GM12878 (cell line): ENCODE data around the gene C4orf51. TPM values are rescaled to one million over a fixed set of nuclear protein-coding genes. Genes with fewer than 3 reads are reported as not detected.

Experiments
- ATAC-seq: fragments of 200-7000 bp; cut with Tn5 transposase; 3 replicates; pipeline ENCODE4 v1.9.1; 2020; ENCODE audit warnings: mild to moderate bottlenecking, moderate library complexity
- BruUV-seq: library from RNA; stranded (reverse); fragments of 400-500 nt; replicated peaks from 2 replicates; lab custom pipeline; 2021; lab: Mats Ljungman, UMichigan
- CTCF ChIA-PET: fragments of 300-600 bp; sonication (Branson Sonifier 250); formaldehyde crosslinking; extraction: SDS; loops from one replicate; lab custom pipeline; 2021; ENCODE audit warnings: inconsistent platforms; lab: Yijun Ruan, JAX
- POLR2A ChIA-PET: fragments of 350-600 bp; formaldehyde crosslinking; extraction: SDS; loops from one replicate; lab custom pipeline; 2021; ENCODE audit warnings: inconsistent platforms; lab: Charles Lee
- RAD21 ChIA-PET: fragments of 300-600 bp; sonication (Branson Sonifier 250); formaldehyde crosslinking; loops from one replicate; lab custom pipeline; 2023; ENCODE audit warnings: antibody characterized with exemption; ENCODE audit not compliant: unreplicated experiment; lab: Charles Lee
- SMC1A ChIA-PET: fragments of 300-600 bp; sonication (Branson Sonifier 250); formaldehyde crosslinking; loops from one replicate; lab custom pipeline; 2023; ENCODE audit not compliant: unreplicated experiment, uncharacterized antibody; lab: Charles Lee
- DNase-seq: peaks from one replicate; pipeline ENCODE4 v3.0.0-alpha.2; 2011; ENCODE audit warnings: low read depth, low spot score
- FAIRE-seq: peaks from 3 replicates; lab custom pipeline; 2011; peaks lifted over from hg19 to GRCh38; lab: Jason Lieb, UNC
- H2AFZ ChIP-seq: 2 replicates; pipeline ENCODE4 v1.6.0; 2011; ENCODE audit warnings: low read depth, low read length, control low read depth; ENCODE audit not compliant: control insufficient read depth
- H3K27ac ChIP-seq: 2 replicates; pipeline ENCODE4 v1.5.1; 2011; ENCODE audit warnings: control low read depth; ENCODE audit not compliant: control insufficient read depth, insufficient read depth
- H3K27me3 ChIP-seq, 2 experiments: replicated peaks in 1 of 2; 2 replicates each; pipeline versions ENCODE4 v1.6.0 to v1.6.1; 2011; ENCODE audit warnings: low read length in 1 of 2; ENCODE audit not compliant: control insufficient read depth in 2 of 2, insufficient read depth in 2 of 2
- H3K36me3 ChIP-seq, 2 experiments: 2 replicates each; pipeline ENCODE4 v1.5.1; 2011; ENCODE audit warnings: low read length in 1 of 2; ENCODE audit not compliant: control insufficient read depth in 2 of 2, insufficient read depth in 2 of 2
- H3K4me1 ChIP-seq: 2 replicates; pipeline ENCODE4 v1.6.1; 2011; ENCODE audit warnings: mild to moderate bottlenecking, low read length, moderate library complexity, mixed read lengths; ENCODE audit not compliant: control insufficient read depth, insufficient read depth
- H3K4me2 ChIP-seq: 2 replicates; pipeline ENCODE4 v1.6.0; 2011; ENCODE audit warnings: control low read depth; ENCODE audit not compliant: control insufficient read depth, insufficient read depth
- H3K4me3 ChIP-seq: fragments of 200-600 bp; sonication (generic); 2 replicates; pipeline ENCODE4 v1.5.1; 2016
- H3K79me2 ChIP-seq: 2 replicates; pipeline ENCODE4 v1.6.0; 2011; ENCODE audit warnings: low read length; ENCODE audit not compliant: control insufficient read depth, insufficient read depth
- H3K9ac ChIP-seq: 2 replicates; pipeline ENCODE4 v1.8.0; 2011; ENCODE audit warnings: low read length, control low read depth, mixed read lengths; ENCODE audit not compliant: control insufficient read depth, insufficient read depth
- H3K9me3 ChIP-seq: replicated peaks from 3 replicates; pipeline ENCODE4 v1.5.1; 2011; ENCODE audit warnings: mild to moderate bottlenecking, low read length; ENCODE audit not compliant: control insufficient read depth, insufficient read depth
- H4K20me1 ChIP-seq: 2 replicates; pipeline ENCODE4 v1.6.0; 2011; ENCODE audit not compliant: control insufficient read depth, insufficient read depth
- BCL11A ChIP-seq: IDR thresholded peaks from 2 replicates; pipeline ENCODE4 v1.6.1; 2011; ENCODE audit warnings: low read depth, low read length
- HSF1 ChIP-seq: fragments of 150-350 bp; IDR thresholded peaks from 2 replicates; pipeline ENCODE4 v1.6.1; 2014; ENCODE audit warnings: mild to moderate bottlenecking, low read depth, low read length
- IRF4 ChIP-seq: IDR thresholded peaks from 2 replicates; pipeline ENCODE4 v1.6.1; 2011; ENCODE audit warnings: low read depth, low read length
- JUND ChIP-seq: IDR thresholded peaks from 2 replicates; pipeline ENCODE4 v1.6.1; 2012; ENCODE audit warnings: low read depth, mild to moderate bottlenecking, low read length, improper control_type of control experiment, moderate library complexity
- NKRF ChIP-seq: fragments of 450-650 bp; conservative IDR thresholded peaks from 2 replicates; pipeline ENCODE4 v1.6.1; 2017; ENCODE audit warnings: mild to moderate bottlenecking, moderate library complexity
- RAD51 ChIP-seq: fragments of 450-650 bp; IDR thresholded peaks from 2 replicates; pipeline ENCODE4 v1.6.1; 2016; ENCODE audit warnings: moderate library complexity, mild to moderate bottlenecking, inconsistent platforms
- SREBF1 ChIP-seq: IDR thresholded peaks from 2 replicates; pipeline ENCODE4 v1.6.1; 2012; ENCODE audit warnings: mild to moderate bottlenecking, low read length
- TCF3 ChIP-seq: IDR thresholded peaks from 2 replicates; pipeline ENCODE4 v1.6.1; 2012; ENCODE audit warnings: low read depth, mild to moderate bottlenecking, low read length, borderline replicate concordance; ENCODE audit not compliant: insufficient read depth
- YY1 ChIP-seq: IDR thresholded peaks from 2 replicates; pipeline ENCODE4 v1.6.1; 2011; ENCODE audit warnings: low read depth, mild to moderate bottlenecking, low read length
- WGBS: methylation state at CpG from one replicate; pipeline ENCODE4 v1.1.6; 2016; ENCODE audit warnings: low lambda C conversion rate; ENCODE audit not compliant: insufficient replicate concordance, insufficient coverage; ENCODE audit errors: missing lambda C conversion rate; 5-methylcytosine and 5-hydroxymethylcytosine counted together
- in situ Hi-C: fragments of 300-500 bp; cut with MboI; formaldehyde crosslinking; loops from 9 replicates; pipeline ENCODE4 v1.14.3; 2018; ENCODE audit warnings: mixed read lengths
- intact Hi-C: fragments of 100-400 bp; cut with micrococcal nuclease; formaldehyde crosslinking; loops from one replicate; pipeline ENCODE4 v1.14.2; 2022; ENCODE audit not compliant: unreplicated experiment
- polyA plus RNA-seq, 11 experiments: library from polyadenylated mRNA; depleted of rRNA in 4 of 11; unstranded in 6 of 11; stranded (reverse) in 5 of 11; fragments of >200 nt; fragmentation: Nextera tagmentation in 4 of 11; fragmentation: Illumina TruSeq in 1 of 11; extraction: Ambion mirVana in 4 of 11; extraction: Trizol in 1 of 11; gene quantifications; 1 replicate in 1 of 11; 2 replicates in 10 of 11; pipeline versions ENCODE4 v1.2.1 to v1.2.3, GENCODE V29; 2011 to 2016; ENCODE audit warnings: inconsistent platforms in 2 of 11, missing spikeins in 2 of 11, low read depth in 1 of 11
- total RNA-seq, 4 experiments: library from RNA; depleted of rRNA in 3 of 4; stranded (reverse); fragments of >200 nt in 3 of 4; fragmentation: Illumina TruSeq in 1 of 4; extraction: Trizol in 1 of 4; gene quantifications; 2 replicates each; pipeline versions ENCODE4 v1.2.1 to v1.2.3, GENCODE V29; 2013 to 2021

The C4orf51 gene
- total and polyA plus RNA-seq, 10 of the 15 experiments (the other 5 are each of a cell fraction or from before 2014, with no cell fraction given): not detected

GRCh38 chr4:145735827-145736226, 55.9 kb downstream of the C4orf51 start (continued):
- no peak for TF ChIP-seq TCF3

GRCh38 chr4:145736241-145736831, 56.4 kb downstream of the C4orf51 start:
- no TSS peak for BruUV-seq
- TF ChIP-seq JUND (no peak), BCL11A (no peak), IRF4 (no peak)
- no peak overlapping the region for H3K4me3 ChIP-seq
- ChIA-PET RAD21 (no interaction called here), POLR2A (no interaction called here), CTCF (no interaction called here), SMC1A (interaction anchor here (1.1 kb wide), 1 partner anchor 11 kb away, joined by 3 read pairs; no protein-coding TSS in a partner anchor)
- DNase-seq: no peak
- no peak overlapping the region for H3K27ac ChIP-seq
- 78% methylated on average over 9 of the region's 9 CpGs for WGBS
- H4K20me1 ChIP-seq: no peaks in the 10 kb centered on the region
- no peaks in the 10 kb centered on the region for H3K36me3 ChIP-seq
- H3K4me1 ChIP-seq: peaks cover 16% of the 10 kb centered on the region
- no peak overlapping the region for H3K9ac ChIP-seq
- ATAC-seq: no peak
- no peaks in the 10 kb centered on the region for H3K9me3 ChIP-seq
- intact Hi-C loops: no loop called here
- H3K27me3 ChIP-seq: no peaks in the 10 kb centered on the region; a peak in 1 of 4 replicates
- in situ Hi-C loops: no loop called here
- H3K79me2 ChIP-seq: no peaks in the 10 kb centered on the region
- no peak overlapping the region for H3K4me2 ChIP-seq
- no peak overlapping the region for H2AFZ ChIP-seq
- FAIRE-seq: no peak

GRCh38 chr4:145739845-145740244, 59.9 kb downstream of the C4orf51 start:
- DNase-seq (no peak), ATAC-seq (no peak), FAIRE-seq (no peak)
- Histone ChIP-seq H3K4me1 (peaks cover 6% of the 10 kb centered on the region), H3K4me2 (no peak overlapping the region), H3K9me3 (no peaks in the 10 kb centered on the region), H3K79me2 (no peaks in the 10 kb centered on the region), H3K27ac (no peak overlapping the region), H3K36me3 (no peaks in the 10 kb centered on the region), H3K4me3 (no peak overlapping the region), H3K9ac (no peak overlapping the region), H3K27me3 (peaks cover 0 to 5% of the 10 kb centered on the region in 2 experiments; a peak in 2 of 4 replicates), H4K20me1 (no peaks in the 10 kb centered on the region)
- CTCF ChIA-PET: no interaction called here
- 51% methylated on average over 5 of the region's 5 CpGs for WGBS
- RAD21 ChIA-PET: no interaction called here
- no TSS peak for BruUV-seq
- intact Hi-C loops: no loop called here
- POLR2A ChIA-PET: no interaction called here
- TF ChIP-seq RAD51: no peak
- no peak for TF ChIP-seq SREBF1
- no peak for TF ChIP-seq YY1
- no peak for TF ChIP-seq NKRF
- no peak for TF ChIP-seq HSF1
- TF ChIP-seq, all 136 proteins: peak for 0
- SMC1A ChIA-PET: no interaction called here
- in situ Hi-C loops: no loop called here
- H2AFZ ChIP-seq: no peak overlapping the region; the same call in 1 of the 2 replicates
